ENCODE data around the gene TBC1D22A. TPM values are rescaled to one million over a fixed set of nuclear protein-coding genes. Genes with fewer than 3 reads are reported as not detected.

TBC1D22A gene
- total RNA-seq, 4 donors from 2014 or later: 10.8 to 32.2 (median 22.3) TPM

DNA sequence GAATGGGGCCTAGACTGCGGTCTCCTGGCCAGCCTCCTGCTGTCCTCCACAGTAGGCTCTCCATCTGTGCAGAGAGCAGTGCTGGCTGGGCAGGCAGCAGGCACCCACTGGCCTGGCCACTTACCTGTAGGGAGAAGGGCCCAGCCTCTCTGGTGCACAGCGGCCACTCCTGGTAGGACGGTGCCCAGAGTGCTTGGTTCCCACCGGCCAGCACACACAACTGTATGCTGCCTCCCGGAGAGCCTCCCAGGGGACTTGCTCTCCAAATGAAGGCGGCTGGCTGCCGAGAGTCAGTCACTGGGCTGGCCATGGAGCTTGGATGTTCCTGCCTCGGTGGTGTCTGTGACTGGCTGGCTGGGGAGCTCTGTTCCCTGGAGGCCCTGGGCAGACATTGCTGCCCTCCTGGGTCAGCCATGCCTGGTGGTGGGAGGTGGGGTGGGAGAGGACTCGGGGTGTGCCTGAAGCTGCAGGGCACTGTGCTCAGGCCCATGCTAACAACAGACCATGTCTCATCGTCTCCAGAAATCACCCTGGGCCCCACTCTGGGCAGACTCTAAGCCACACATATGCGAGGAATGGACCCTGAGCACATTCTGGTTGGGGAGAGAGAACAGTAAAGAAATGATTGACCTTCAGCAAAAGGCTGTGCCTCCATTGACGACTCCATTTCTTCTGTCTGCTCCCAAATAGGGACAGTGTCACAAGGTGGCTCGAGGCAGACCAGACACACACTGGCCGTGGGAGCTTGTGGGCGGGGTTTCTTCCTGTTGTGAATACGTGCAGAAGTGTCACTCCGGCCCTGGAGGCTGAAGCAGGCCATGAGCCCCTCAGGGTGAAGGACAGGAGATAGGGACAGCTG is 350.8 kb downstream of the TBC1D22A start:
- TF ChIP-seq, protein P1, sequence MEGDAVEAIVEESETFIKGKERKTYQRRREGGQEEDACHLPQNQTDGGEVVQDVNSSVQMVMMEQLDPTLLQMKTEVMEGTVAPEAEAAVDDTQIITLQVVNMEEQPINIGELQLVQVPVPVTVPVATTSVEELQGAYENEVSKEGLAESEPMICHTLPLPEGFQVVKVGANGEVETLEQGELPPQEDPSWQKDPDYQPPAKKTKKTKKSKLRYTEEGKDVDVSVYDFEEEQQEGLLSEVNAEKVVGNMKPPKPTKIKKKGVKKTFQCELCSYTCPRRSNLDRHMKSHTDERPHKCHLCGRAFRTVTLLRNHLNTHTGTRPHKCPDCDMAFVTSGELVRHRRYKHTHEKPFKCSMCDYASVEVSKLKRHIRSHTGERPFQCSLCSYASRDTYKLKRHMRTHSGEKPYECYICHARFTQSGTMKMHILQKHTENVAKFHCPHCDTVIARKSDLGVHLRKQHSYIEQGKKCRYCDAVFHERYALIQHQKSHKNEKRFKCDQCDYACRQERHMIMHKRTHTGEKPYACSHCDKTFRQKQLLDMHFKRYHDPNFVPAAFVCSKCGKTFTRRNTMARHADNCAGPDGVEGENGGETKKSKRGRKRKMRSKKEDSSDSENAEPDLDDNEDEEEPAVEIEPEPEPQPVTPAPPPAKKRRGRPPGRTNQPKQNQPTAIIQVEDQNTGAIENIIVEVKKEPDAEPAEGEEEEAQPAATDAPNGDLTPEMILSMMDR (IDR thresholded peaks at IDR 0.05; ENCODE audit: low read depth): no peak

DNA sequence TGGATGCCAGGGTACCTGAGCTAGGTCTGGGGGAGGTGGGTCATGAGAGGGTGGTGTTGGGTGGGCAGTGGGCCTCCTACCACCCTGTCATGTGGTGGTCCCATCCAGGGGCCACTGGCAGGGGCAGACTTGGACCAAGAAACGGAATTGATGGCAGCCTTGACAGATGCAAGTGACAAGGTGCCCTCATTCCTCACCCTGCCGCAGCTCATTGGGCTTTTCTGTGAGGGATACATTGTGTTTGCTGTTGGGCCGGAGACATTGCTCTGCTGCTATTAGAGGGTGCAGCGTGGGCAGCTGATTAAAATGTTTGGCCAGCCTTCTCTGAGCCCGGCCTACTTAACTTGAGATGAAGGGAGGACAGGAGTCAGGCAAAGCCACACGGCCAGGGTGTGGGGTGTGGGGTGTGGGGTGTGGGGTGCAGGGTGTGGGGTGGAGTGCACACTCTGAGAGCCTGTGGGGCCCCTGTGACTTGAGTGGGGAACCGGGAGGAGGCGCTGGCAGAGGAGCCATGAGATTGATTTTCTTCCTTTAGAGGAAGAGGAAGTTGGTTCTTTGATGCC is 351.5 kb downstream of the TBC1D22A start:
- TF ChIP-seq, protein P1 (IDR thresholded peaks at IDR 0.05; ENCODE audit: low read depth): no peak

DNA sequence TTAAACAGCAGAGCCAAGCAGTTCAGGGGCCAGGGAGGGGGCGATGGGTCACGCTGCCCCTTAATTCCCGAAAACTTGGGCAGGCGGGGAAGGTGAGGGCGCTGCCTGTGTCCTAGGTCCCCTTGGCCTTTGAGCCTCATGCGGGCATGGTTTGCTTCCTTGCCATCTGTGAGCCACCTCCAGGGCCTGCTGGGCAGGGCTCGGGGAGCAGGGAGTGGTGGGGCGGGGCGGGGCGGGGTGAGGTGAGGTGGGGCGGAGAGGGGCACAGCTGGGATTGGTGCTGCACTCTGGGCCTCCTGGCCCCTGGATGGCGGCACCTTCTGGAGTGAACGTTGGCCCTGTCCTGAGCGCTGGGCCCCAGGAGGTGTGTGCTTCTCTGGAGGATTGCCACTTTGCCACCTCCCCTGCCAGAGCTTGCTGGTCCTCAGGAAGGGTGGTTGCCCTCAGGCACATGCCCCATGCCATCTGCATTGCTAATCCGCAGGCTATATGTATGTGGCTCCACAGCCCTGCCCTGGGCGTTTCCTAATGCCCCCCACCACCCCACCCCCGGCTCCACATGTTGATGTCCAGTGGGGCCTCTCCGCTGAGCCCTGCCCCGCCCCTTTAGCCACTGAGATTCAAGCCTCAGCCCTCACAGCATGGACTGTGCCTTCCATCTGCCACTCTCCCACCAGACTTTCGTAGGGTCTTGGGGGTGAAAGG is 352.5 kb downstream of the TBC1D22A start:
- TF ChIP-seq, protein P1 (IDR thresholded peaks at IDR 0.05; ENCODE audit: low read depth): no peak

DNA sequence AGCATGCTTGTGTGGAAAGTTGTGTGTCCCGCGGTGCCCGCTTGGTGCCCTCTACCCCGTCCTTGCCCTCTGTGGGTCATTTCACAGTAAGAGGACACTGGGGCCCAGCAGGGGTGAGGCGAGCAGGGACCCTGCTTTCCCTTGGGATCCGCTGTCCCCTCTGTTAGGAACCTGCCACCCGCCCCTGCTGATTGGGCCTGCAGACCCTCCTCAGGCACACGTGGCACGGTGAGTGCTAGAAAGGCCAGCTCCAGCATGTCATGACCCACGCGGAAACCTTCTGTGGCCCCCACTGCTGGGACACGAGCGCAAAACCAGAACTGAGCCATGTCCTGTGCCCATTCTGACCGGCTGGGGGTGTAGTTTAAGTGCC is 353.1 kb downstream of the TBC1D22A start:
- TF ChIP-seq, protein P1 (IDR thresholded peaks at IDR 0.05; ENCODE audit: low read depth): no peak

DNA sequence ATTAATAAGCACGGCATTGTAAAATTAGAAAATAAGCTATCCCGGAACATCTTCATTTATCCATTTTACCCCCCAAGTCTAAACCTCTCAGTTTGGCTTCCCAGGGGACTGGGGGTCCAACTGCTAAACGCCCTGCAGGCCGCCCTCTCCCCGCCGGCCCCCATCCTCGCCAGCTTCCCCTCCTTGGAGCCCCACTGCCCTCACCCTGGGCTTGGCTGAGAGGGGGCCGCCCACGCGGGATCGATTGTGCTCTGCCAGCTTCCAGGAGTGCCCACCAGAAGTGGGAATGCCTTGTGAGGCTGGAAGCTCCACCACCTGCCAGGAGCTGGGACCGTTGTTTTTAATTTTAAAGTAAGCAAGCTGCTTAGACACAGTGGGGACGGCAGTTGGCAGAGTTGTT is 353.5 kb downstream of the TBC1D22A start:
- TF ChIP-seq, protein P1 (IDR thresholded peaks at IDR 0.05; ENCODE audit: low read depth): no peak

DNA sequence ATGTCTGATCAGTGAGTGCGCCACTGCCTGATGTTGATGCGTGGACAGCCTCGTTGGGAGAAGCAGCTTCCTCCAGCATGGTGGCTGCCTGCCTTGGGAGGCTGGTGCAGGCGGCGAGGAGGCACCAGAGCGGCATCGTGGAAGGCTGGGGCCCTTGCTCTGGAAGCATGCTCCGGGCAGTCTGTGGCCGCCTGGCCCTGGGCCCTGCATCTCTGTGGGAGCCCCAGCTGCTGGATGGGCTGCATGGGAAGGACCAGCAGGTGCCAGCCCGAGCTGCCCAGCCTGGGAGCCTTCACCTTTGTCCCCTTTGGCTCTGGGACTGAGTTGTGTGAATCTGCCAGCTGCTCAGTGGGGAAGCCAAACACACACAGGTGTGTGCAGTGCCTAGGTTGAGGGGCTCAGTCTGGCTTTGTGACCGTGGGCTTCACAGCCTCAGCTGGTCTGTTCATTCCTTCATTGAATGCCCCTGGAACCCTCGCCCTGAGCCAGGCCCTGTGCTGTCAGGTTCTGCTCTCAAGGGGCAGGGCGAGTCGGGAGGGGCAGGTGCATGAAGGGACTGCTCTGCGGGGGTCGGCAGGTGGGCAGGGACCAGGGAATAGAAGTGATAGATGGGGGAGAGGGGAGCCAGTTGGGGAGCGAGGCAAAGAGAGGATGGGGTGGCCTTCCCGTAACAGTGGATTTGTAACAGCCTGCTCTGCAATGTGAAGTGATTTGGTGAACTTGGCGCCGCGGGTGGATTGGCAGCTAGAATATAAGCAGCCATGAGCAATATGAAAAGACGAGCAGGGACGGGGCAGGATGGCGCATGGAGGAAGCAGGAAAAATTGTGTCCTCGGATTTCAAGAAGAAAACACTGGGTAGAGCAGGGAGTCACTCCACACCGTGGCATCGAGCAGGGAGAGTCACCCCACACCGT is 354.2 kb downstream of the TBC1D22A start:
- TF ChIP-seq, protein P1 (IDR thresholded peaks at IDR 0.05; ENCODE audit: low read depth): no peak
